T47D (cell line): Measurements from ENCODE around the gene CD33.
"Not testable (repeated sequence)": the region's sequence is repeated elsewhere in the genome, so short reads cannot be mapped to it uniquely, and the experiment has no call there.

ENCODE experiments used
- DNase-seq, 2 experiments: peaks; one replicate each; pipeline versions ENCODE4 v3.0.0 to v3.0.0-alpha.2; 2011 to 2012; ENCODE audit warnings: low read depth in 1 of 2, low spot score in 1 of 2
- JUND ChIP-seq: IDR thresholded peaks from 2 replicates; pipeline ENCODE4 v1.6.1; 2012; ENCODE audit warnings: low read depth
- in situ Hi-C: cut with HindIII; loops from 2 replicates; pipeline ENCODE4 v1.10.0; 2016; ENCODE audit warnings: low sequenced_read_pairs, low pct_unique_long_range_greater_than_20kb

Gene CD33

DNA sequence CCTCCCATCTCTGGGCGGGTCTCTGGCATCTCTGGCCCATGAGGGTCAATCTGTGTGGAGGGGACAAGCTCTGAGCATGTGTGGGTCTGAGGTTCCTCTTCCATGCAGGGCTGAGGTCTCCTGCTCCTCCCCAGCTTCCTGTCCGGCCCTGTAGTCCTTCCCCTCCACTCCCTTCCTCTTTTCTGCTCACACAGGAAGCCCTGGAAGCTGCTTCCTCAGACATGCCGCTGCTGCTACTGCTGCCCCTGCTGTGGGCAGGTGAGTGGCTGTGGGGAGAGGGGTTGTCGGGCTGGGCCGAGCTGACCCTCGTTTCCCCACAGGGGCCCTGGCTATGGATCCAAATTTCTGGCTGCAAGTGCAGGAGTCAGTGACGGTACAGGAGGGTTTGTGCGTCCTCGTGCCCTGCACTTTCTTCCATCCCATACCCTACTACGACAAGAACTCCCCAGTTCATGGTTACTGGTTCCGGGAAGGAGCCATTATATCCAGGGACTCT is at the start of gene CD33:
CD33 (plus strand) TSS at position 183 of the 496 bp plus-strand sequence; CDS start at position 222, 39 bp downstream.
- DNase-seq, in situ Hi-C loops: not testable (repeated sequence)

DNA sequence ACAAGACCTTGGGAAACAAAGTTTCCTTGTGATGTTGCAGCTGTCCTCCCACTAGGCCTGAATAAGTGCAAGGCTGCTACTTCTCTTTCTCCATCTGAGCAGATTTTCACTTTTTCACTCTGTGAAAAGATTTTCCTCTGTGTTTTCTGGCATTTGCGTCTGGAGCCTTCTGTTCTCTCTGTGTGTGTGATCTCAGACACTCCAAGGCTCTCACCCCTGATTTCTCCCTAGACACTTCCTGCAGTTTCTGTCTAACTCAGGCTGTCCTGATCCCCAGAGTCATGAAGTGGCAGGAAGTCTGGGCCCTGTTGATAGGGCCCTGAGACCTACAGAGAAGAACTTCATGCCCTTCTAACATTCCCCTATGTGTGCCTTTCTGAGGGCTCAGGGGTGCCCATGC is 45.6 kb upstream of the CD33 start:
- TF ChIP-seq JUND: no peak
- in situ Hi-C loops: no loop called here
- DNase-seq: no peak

DNA sequence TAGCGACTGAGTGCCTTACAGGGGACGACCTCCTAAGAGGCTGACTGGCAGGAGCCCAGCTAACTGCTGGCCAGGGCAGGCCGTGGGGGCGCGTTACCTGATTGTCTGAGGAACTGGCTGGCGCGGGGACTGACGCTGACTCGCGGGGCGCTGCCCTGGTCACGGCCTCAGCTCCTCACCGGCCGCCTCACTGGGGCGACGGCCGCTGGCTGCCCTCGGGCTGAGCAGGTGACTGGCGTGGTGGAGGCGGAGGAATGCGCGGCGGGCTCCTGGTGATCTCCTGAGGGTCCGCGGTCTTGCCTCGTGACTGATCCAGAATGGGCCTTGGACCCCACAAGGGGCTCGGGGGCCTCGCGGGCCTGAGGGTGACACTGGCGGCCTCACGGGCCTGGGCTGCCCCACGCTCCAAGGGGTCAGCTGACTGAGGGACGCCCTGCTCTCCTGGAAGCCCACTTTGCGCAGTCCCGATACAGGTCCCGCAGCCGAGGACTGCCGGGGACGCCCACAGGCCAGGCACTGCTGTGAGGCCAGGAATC is 43.4 kb upstream of the CD33 start:
- in situ Hi-C loops: no loop called here
- no peak for DNase-seq
- TF ChIP-seq JUND: no peak

DNA sequence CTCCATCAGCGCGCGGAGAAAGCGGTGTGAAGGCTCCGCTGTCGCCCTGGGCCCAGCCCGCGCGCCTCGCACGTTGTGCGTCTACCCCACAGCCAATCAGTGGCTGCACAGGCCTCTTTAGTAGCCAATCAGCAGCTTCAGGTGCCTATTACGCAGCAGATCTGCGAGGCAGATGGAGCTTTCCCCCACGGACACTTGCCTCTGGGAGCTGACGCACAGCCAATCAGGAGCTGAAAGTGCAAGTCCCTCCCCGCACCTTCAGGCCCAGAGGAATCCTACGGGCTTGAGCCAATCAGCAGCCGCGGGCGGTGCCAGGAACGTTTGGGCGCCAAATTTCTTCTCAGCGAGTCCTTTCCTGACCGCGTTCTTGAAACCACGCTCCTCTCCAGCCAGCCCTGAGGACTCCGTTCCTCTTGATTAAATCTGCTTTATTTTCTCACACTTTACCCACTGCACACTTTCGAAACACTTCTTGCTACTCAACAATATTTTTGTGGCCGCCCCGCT is 42.9 kb upstream of the CD33 start:
- in situ Hi-C loops: no loop called here
- no peak for TF ChIP-seq JUND
- DNase-seq: peak in 1 of 2 experiments; percentile 7

DNA sequence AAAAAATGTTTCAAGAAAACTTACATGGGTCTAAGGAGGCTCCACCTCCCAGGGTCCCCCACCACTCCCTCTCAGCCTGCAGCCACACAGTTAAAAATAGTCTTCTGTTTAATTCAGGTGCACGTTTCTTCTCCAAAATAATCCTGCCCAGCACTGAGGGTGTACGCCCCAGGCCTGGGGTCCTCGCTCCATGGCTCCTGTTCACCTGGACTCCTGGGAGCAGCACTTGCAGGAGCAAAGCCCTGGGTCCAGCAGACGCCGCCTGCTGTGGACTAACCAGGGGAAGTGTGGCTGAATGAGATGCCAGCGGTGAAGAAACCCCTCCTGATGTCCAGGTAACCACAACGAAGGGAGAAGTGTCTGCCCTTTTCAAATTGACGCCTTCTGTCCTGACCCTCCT is 41.3 kb upstream of the CD33 start:
- TF ChIP-seq JUND: no peak
- DNase-seq: no peak
- in situ Hi-C loops: no loop called here

DNA sequence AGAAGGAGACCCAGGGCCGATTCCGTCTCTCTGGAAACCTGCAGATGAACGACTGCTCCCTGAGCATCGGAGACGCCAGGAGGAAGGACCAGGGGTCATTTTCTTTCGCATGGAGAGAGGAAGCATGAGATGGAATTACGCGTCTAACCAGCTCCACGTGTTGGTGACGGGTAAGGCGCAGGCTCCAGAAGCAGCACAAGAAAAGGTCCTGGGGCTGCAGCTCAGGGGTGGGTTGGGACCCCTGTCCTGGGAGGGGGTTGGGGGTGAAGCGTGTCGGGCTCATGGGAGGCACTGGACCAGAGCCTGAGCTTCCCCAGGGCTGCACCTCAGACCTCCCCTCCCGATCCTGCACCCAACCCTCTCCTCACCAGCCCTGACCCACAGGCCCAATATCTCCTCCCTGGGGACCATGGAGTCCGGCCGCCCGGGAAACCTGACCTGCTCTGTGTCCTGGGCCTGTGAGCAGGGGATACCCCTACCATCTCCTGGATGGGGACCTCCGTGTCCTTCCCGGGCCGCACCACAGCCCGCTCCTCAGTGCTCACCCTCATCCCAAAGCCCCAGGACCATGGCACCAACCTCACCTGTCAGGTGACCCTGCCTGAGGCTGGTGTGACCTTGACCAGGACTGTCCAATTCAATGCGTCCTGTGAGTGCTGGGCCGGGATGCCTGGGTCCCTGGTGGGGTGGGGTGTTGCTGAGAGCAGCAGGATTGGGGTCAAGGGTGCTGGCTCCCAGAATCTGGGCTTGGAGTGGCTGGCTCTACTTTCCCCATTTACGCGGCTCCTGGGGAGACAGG is 39.6 kb upstream of the CD33 start:
- no peak for DNase-seq
- in situ Hi-C loops: no loop called here
- no peak for TF ChIP-seq JUND

DNA sequence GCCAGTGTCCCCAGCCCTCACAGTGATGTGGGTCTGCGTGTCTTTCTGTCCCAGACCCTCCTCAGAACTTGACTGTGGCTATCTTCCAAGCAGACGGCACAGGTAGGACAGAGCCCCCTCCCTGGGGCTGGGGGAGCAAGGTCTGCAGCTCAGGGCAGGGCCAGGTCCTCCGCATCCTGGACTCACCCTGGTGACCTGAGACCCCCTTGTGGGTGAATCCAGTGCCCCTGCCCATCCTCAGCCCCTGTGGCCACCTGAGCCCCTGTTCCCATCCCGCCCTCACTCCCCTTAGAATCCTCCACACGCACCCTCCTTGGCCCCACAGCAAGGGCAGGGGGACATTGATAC is 39.0 kb upstream of the CD33 start:
- no peak for DNase-seq
- TF ChIP-seq JUND: no peak
- in situ Hi-C loops: no loop called here

DNA sequence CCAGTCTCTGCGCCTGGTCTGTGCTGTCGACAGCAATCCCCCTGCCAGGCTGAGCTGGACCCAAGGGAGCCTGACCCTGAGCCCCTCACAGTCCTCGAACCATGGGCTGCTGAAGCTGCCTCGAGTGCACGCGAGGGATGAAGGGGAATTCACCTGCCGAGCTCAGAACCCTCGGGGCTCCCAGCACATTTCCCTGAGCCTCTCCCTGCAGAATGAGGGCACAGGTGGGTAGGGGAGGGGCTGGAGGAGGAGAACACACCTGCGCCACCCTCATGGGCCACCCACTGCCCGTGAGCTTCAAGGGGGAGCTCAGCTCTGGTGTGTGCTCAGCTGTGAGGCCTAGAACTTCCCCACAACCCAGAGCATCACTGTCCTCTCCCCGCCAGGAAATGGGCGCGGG is 38.6 kb upstream of the CD33 start:
- no peak for DNase-seq
- in situ Hi-C loops: no loop called here
- TF ChIP-seq JUND: no peak

DNA sequence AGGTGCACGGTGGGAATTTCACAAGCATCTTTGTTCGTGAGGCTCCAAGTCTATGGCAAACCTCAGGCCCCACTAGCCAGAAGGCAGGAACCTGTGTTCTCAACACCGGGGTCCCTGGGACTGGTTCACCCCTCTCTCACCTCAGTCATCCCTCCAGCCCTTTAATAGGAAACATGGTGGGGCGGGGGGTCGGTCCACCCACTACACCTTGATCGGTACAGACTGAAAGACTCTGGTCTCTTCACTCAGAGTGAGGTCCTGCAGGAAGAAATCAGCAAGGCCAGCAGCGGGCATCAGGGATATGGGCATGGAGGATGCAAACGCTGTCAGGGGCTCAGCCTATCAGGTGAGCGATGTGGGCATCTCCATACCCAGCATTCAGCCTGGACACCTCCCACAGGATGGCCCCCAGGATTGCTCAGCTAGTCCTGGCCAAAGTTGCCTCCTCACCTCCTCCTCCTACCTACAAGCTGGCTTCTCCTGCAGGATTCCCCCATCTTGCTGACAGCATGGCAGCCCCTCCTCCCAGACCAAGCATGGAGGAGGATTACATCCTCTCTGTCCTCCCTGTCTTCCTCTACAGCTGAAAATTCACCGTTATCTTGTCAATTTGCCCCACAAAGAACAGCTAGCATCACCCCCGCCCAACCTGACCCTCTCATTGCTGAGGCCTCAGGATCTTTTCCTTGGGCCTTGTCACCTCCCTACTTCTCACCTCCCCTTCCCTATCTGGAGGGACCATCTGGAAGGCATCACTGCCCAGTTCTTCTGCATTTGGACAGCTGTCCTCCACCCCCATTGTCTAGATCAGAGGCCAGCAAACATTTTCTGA is 37.3 kb upstream of the CD33 start:
- no peak for DNase-seq
- no peak for TF ChIP-seq JUND
- in situ Hi-C loops: no loop called here

DNA sequence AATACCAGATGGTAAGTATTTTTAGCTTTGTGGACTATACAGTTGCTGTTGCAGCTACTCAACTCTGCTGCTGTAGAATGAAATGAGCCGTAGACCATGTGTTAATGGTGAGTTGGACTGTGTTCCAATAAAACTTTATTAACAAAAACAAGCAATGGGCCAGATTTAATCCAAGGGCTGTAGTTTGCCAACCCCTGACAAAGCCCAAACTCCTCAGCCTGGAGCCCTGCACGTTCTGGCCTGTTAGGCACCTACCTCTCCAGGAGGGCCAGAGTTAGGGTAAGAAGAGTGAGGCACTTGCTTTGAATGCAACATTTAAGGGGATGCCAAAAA is 36.7 kb upstream of the CD33 start:
- DNase-seq: no peak
- TF ChIP-seq JUND: no peak
- in situ Hi-C loops: no loop called here

DNA sequence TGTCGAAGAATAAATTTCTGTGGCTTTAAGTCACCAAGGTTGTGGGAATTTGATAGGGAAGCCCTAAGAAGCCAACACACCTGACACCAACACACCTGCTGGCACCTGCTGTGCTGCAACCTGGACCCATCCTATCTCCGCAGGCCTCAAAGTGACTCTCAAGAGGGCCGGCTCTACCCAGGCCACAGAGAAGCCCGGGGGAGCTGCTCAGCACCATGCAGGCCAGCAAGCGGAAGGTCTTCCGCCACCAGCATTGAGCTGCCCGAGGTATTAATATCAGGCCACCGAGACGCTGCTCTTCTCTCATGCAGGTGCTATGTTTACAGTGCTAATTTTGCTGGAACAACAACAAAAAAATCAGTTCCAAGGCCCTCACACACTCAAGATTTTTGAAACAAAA is 32.2 kb upstream of the CD33 start:
- TF ChIP-seq JUND: no peak
- in situ Hi-C loops: no loop called here
- no peak for DNase-seq

DNA sequence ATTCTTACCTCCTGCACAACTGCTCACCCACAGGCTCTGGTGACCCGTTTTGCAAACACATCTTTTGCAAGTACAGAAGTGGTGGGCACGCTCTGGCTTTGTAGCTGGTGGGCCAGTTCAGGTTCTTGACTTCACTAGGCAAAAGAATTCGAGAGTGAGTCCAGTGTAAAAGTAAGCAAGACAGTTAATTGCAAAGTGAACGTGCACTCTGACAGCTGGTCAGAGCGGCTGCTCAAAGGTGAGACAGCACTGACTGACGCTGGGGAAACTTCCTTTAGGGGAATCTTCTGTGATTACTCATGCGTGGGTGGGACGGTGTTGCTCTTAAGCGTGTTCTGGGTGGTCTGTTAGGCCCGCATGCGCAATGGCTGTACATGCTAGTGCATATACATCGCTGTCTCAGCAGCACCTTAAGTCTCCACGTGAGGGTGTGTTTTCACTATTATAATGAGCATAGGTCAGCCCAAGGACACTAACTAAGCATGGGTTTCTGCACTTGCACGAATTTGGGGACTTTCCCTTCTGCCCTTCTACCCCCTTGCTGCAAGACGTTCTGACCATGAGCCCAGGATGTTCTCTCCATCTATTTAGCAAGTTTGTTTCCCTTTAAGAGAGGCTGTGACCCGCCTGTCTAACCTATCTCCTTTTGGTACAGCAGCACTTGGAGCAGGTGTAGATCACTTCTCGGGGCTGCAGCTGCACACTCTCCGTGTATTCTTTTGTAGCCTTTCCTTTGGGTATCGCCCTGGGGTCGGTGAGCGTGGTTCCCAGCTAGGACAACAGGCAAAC is 30.2 kb upstream of the CD33 start:
- no peak for TF ChIP-seq JUND
- in situ Hi-C loops: no loop called here
- peak in 1 of 2 experiments; percentile 7 for DNase-seq
